Ureter (tissue), 1 donor: Measurements from ENCODE around the gene OR4C3. TPM values are rescaled to one million over a fixed set of nuclear protein-coding genes. Genes with fewer than 3 reads are reported as not detected.
"Not testable (repeated sequence)": the region's sequence is repeated elsewhere in the genome, so short reads cannot be mapped to it uniquely, and the experiment has no call there.

Experiments used
- DNase-seq: peaks from one replicate; pipeline ENCODE4 v3.0.0-alpha.2; 2020; ENCODE audit warnings: low spot score
- total RNA-seq: library from RNA; stranded (reverse); gene quantifications from one replicate; pipeline ENCODE4 v1.2.4, GENCODE V29; 2023
- donor health status: DM: yes; HTN: yes; CAD: no.

OR4C3 gene
- total RNA-seq, result not detected

- not testable (repeated sequence) for DNase-seq
These were observed at the start of gene OR4C3 for GRCh38 chr11:48324620-48325019. Gene OR4C3 (plus strand): TSS chr11:48324920. CDS start chr11:48325022, 102 bp downstream.

- no peak for DNase-seq
These were observed 18.8 kb upstream of the OR4C3 start, which contains the start of gene OR4S1 for GRCh38 chr11:48305923-48306322. Gene OR4S1 (plus strand): TSS chr11:48306223. CDS start chr11:48306223, 0 bp downstream.

DNA sequence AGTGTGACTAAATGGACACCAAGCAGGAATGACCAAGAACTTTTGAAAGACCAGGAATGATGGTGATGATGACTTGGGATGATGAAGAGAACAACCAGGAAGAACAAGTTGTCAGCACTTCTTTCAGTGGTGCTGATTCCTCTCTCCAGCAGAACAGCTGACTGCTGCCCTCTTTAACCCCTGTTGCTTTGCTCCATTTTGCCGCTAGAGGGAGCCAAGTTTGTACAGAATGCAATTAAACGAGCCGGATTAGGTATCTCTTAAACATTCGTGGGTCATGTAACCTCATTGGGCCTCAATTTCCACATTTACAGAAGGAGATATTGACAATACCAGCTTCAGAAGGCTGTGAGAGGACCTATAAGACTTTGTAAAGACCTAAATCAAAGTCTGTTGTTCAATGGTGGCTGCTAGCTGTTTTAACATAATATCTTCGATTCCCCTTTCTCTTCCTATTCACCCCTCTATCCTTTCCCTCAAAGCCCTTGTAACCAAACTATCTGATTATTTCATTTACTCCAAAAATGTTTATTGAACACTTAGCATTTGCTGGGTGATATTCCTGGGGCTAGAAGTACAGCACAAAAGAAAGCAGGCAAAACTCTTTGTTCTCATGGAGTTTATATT is 16.8 kb upstream of the OR4C3 start:
- peak; percentile 58 for DNase-seq

- not testable (repeated sequence) for DNase-seq
These were observed 11.1 kb upstream of the OR4C3 start for GRCh38 chr11:48313590-48313989.

DNA sequence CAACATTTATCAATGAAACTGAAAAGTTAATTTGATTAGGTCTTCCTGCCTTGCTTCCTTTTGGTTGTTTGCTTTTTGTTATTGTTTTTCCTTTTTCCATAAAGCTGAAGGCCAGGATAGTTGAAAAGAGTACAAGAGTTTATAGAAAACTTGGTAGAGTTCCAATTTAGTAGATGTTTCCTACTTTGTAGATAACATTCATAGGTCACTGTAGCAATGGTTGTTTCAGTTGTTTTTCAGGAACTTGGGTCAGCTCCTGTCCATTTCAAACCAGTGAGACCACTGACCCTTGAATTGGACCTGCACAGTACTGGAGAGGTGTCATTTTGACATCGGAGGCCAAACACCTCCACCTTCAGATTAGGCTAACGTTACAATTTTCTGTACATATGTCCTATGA is 4.9 kb upstream of the OR4C3 start:
- DNase-seq, result not testable (repeated sequence)

- DNase-seq, result no peak
These were observed 16.7 kb downstream of the OR4C3 start for GRCh38 chr11:48341466-48341865.

DNA sequence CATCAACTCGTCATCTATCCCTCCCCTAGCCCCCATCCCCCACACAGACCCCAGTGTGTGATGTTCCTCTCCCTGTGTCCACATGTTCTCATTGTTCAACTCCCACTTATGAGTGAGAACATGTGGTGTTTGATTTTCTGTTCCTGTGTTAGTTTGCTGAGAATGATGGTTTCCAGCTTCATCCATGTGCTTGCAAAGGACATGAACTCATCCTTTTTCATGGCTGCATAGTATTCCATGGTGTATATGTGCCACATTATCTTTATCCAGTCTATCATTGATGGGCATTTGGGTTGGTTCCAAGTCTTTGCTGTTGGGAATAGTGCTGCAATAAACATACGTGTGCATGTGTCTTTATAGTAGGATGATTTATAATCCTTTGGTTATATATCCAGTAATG is 17.8 kb downstream of the OR4C3 start:
- DNase-seq, result not testable (repeated sequence)

- DNase-seq, result not testable (repeated sequence)
These were observed 21.6 kb downstream of the OR4C3 start for GRCh38 chr11:48346286-48346685.

GRCh38 chr11:48354013-48354412 is 29.3 kb downstream of the OR4C3 start:
- DNase-seq, result no peak

DNA sequence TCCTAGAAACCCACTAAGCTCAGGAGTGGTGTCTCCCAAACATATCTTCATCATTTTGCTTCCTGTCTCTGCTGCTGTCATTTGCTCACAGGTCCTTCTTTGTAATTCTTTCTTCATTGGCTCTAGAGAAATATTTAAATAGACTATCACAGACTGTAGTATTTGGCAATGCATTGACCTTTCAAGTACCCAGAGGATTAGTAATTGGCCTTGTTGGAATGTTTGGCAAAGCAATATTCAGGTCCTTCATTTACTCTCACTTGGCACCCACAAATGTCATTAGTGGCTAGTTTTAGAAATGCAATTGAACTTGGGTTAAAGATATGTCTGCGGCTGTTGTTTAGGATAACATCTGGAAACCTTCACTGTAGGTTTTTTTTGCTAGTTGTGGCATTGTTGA is 30.0 kb downstream of the OR4C3 start:
- no peak for DNase-seq

DNA sequence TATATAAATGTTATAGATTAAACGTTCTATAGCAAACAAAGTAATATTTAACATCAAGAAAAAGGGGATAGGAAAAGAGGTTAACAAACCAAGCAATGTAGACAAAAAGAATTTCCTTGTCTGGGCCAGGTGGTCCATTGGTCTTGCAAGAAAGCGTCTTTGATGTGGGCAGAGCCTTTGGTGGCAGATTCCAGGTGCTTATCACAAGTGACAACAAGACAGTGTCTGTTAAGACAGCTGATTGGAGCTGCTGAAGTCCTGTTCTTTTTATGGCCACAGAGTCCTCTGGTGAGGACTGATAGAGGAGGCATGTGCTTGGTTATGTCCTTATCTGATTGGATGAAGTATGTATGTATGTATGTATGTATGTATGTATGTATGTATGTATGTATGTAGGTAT is 36.6 kb downstream of the OR4C3 start:
- DNase-seq, result not testable (repeated sequence)

DNA sequence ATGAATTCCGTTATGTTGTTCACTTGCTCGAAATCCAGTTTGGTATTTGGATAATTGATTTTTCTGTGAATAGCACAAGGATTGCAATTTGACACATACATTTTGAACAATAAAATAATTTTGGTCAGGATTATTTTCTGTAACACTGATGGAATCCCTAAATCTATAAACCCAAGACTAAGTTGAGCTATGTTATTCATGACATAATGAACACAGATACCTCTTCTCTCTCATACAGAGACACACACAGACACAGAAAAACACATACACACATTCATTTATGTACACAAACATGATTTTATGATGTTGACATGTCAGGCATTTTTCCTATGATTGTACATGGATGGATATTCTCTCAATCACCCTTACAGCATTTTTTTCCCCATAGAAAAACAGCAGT is 41.6 kb downstream of the OR4C3 start, which contains the start of gene OR4C5:
Gene OR4C5, minus strand, starts transcription at position 101 of the 400 bp plus-strand sequence. Its CDS starts 0 bp downstream, at position 101.
- DNase-seq, result no peak

Other genes with a start within 250 kb of the OR4C3 start
- not detected for gene OR4B1, start 108.1 kb upstream of the OR4C3 start, total RNA-seq
- not detected for gene OR4X2, start 79.8 kb upstream of the OR4C3 start, total RNA-seq
- not detected for gene OR4X1, start 61.1 kb upstream of the OR4C3 start, total RNA-seq
- gene OR4S1, start 18.7 kb upstream of the OR4C3 start, total RNA-seq, result not detected
- gene OR4C5, start 41.5 kb downstream of the OR4C3 start, total RNA-seq, result not detected
- not detected for gene OR4A47, start 163.9 kb downstream of the OR4C3 start, total RNA-seq